ENCODE results near the gene TP53TG3.
"Not testable (repeated sequence)": the region's sequence is repeated elsewhere in the genome, so short reads cannot be mapped to it uniquely, and the experiment has no call there.

Gene TP53TG3

GRCh38 chr16:32676065-32676464, at the start of gene TP53TG3:
TSS of gene TP53TG3 (minus strand) at chr16:32676165. CDS start at chr16:32676097, 68 bp downstream.
- DNase-seq: not testable (repeated sequence)

GRCh38 chr16:32650876-32651275, 25.1 kb downstream of the TP53TG3 start:
- DNase-seq: not testable (repeated sequence)

GRCh38 chr16:32647562-32647961, 28.4 kb downstream of the TP53TG3 start:
- DNase-seq: not testable (repeated sequence)

GRCh38 chr16:32646780-32647179, 29.2 kb downstream of the TP53TG3 start:
- DNase-seq: not testable (repeated sequence)

- DNase-seq: not testable (repeated sequence)
These were observed 29.8 kb downstream of the TP53TG3 start for GRCh38 chr16:32646177-32646576.

GRCh38 chr16:32645278-32645908, 30.6 kb downstream of the TP53TG3 start:
- DNase-seq: not testable (repeated sequence)

- DNase-seq: not testable (repeated sequence)
These were observed 31.2 kb downstream of the TP53TG3 start for GRCh38 chr16:32644715-32645114.

GRCh38 chr16:32637614-32638013, 38.4 kb downstream of the TP53TG3 start:
- DNase-seq: not testable (repeated sequence)

GRCh38 chr16:32632096-32632495, 43.9 kb downstream of the TP53TG3 start:
- not testable (repeated sequence) for DNase-seq

Measured in NCI-H526 treated with DMSO at 0.1 percent for 48 hours (cell line).